HepG2 (cell line): ENCODE results near the gene NEDD4L. TPM values are rescaled to one million over a fixed set of nuclear protein-coding genes. Genes with fewer than 3 reads are reported as not detected.

Source experiments
- ATAC-seq: fragments of 200-7000 bp; cut with Tn5 transposase; 3 replicates; pipeline ENCODE4 v1.9.1; 2020; ENCODE audit warnings: mild to moderate bottlenecking, moderate library complexity
- BruUV-seq: library from RNA; stranded (reverse); fragments of 400-500 nt; replicated peaks from 2 replicates; lab custom pipeline; 2021; lab: Mats Ljungman, UMichigan
- CTCF ChIA-PET: fragments of 300-600 bp; formaldehyde crosslinking; extraction: SDS; loops from one replicate; lab custom pipeline; 2021; ENCODE audit warnings: low total read pairs, inconsistent platforms, low intra/inter-chr PET ratio; lab: Yijun Ruan, JAX
- POLR2A ChIA-PET: fragments of 350-600 bp; sonication (Branson Sonifier 250); formaldehyde crosslinking; loops from one replicate; lab custom pipeline; 2020; ENCODE audit warnings: antibody characterized with exemption, inconsistent platforms; lab: Yijun Ruan, JAX
- DNase-seq: peaks from one replicate; pipeline ENCODE4 v3.0.0-alpha.2; 2015; ENCODE audit warnings: low spot score
- FAIRE-seq: peaks from 3 replicates; lab custom pipeline; 2011; peaks lifted over from hg19 to GRCh38; lab: Jason Lieb, UNC
- H2AFZ ChIP-seq: one replicate; pipeline ENCODE4 v1.6.1; 2011; ENCODE audit warnings: low read length, inconsistent platforms
- H3K27ac ChIP-seq: fragments of 300-600 bp; 3 replicates; pipeline ENCODE4 v1.8.0; 2011; ENCODE audit warnings: mixed run types, mild to moderate bottlenecking, mixed read lengths, low read length, inconsistent platforms; ENCODE audit not compliant: insufficient read depth; ENCODE audit errors: extremely low read length
- H3K27me3 ChIP-seq, 2 experiments: fragments of 200-600 bp in 1 of 2; 2 replicates in 1 of 2; 3 replicates in 1 of 2; pipeline versions ENCODE4 v1.6.0 to v1.8.0; 2011; ENCODE audit warnings: low read length in 2 of 2, mild to moderate bottlenecking in 2 of 2, moderate library complexity in 2 of 2, inconsistent platforms in 1 of 2; ENCODE audit not compliant: insufficient read depth in 2 of 2, control insufficient read depth in 1 of 2
- H3K36me3 ChIP-seq, 2 experiments: fragments of 200-600 bp in 1 of 2; replicated peaks in 1 of 2; 2 replicates in 1 of 2; 3 replicates in 1 of 2; pipeline versions ENCODE4 v1.5.1 to v1.8.0; 2011; ENCODE audit warnings: low read length in 2 of 2, inconsistent platforms in 1 of 2; ENCODE audit not compliant: insufficient read depth in 2 of 2, control insufficient read depth in 1 of 2
- H3K4me1 ChIP-seq: 2 replicates; pipeline ENCODE4 v1.5.1; 2012; ENCODE audit warnings: low read length, inconsistent platforms; ENCODE audit not compliant: insufficient read depth
- H3K4me2 ChIP-seq: 2 replicates; pipeline ENCODE4 v1.6.0; 2011; ENCODE audit warnings: low read depth, low read length, inconsistent platforms
- H3K4me3 ChIP-seq, 3 experiments: fragments of 200-600 bp in 1 of 3; sonication (generic), shearing (Covaris generic) in 1 of 3; replicated peaks in 1 of 3; 2 replicates each; pipeline ENCODE4 v1.5.1; 2011 to 2016; ENCODE audit warnings: low read length in 3 of 3, inconsistent platforms in 2 of 3, low read depth in 2 of 3, mild to moderate bottlenecking in 2 of 3, control low read depth in 1 of 3, mixed read lengths in 1 of 3; ENCODE audit not compliant: insufficient read depth in 1 of 3
- H3K79me2 ChIP-seq: one replicate; pipeline ENCODE4 v1.6.1; 2011; ENCODE audit warnings: low read length, inconsistent platforms; ENCODE audit not compliant: insufficient read depth
- H3K9ac ChIP-seq: 2 replicates; pipeline ENCODE4 v1.6.0; 2011; ENCODE audit warnings: mild to moderate bottlenecking, low read depth, low read length, inconsistent platforms; ENCODE audit not compliant: insufficient read depth
- H3K9me3 ChIP-seq: 2 replicates; pipeline ENCODE4 v1.5.1; 2012; ENCODE audit warnings: mild to moderate bottlenecking, low read length
- H4K20me1 ChIP-seq: 2 replicates; pipeline ENCODE4 v1.6.0; 2011; ENCODE audit warnings: inconsistent platforms, mild to moderate bottlenecking, low read length, moderate library complexity; ENCODE audit not compliant: insufficient read depth
- ARID3A ChIP-seq: IDR thresholded peaks from 2 replicates; pipeline ENCODE4 v1.6.1; 2012; ENCODE audit warnings: low read depth, low read length, improper control_type of control experiment
- ASH2L ChIP-seq: fragments of 300-600, 200-600 bp; sonication (generic); IDR thresholded peaks from 2 replicates; pipeline ENCODE4 v1.7.0; 2017; ENCODE audit warnings: low read depth, mild to moderate bottlenecking, moderate library complexity, mixed read lengths, low read length; ENCODE audit not compliant: insufficient read length
- ATF3 ChIP-seq: sonication (generic); formaldehyde crosslinking; IDR thresholded peaks from 2 replicates; pipeline ENCODE4 v1.4.0; 2020; ENCODE audit warnings: missing genetic modification reagents
- HDAC2 ChIP-seq: sonication (generic); formaldehyde crosslinking; IDR thresholded peaks from 2 replicates; pipeline ENCODE4 v1.4.0; 2020; ENCODE audit warnings: missing genetic modification reagents
- HMG20B ChIP-seq: conservative IDR thresholded peaks from 2 replicates; pipeline ENCODE4 v1.6.1; 2016; ENCODE audit warnings: missing genetic modification reagents, missing compliant biosample characterization
- ISL2 ChIP-seq: sonication (generic); formaldehyde crosslinking; IDR thresholded peaks from 2 replicates; pipeline ENCODE4 v1.5.0; 2020; ENCODE audit warnings: missing genetic modification reagents
- KDM6A ChIP-seq: IDR thresholded peaks from 2 replicates; pipeline ENCODE4 v1.6.1; 2016; ENCODE audit warnings: low read depth
- RARA ChIP-seq: IDR thresholded peaks from 2 replicates; pipeline ENCODE4 v1.6.1; 2016; ENCODE audit warnings: missing genetic modification reagents, missing compliant biosample characterization
- SALL1 ChIP-seq: sonication (generic); formaldehyde crosslinking; IDR thresholded peaks from 2 replicates; pipeline ENCODE4 v1.8.0; 2022; ENCODE audit warnings: mild to moderate bottlenecking, missing genetic modification reagents
- SIX1 ChIP-seq: sonication (generic); formaldehyde crosslinking; IDR thresholded peaks from 2 replicates; pipeline ENCODE4 v1.4.0; 2020; ENCODE audit warnings: missing genetic modification reagents, borderline replicate concordance
- ZNF24 ChIP-seq: fragments of 450-650 bp; IDR thresholded peaks from 2 replicates; pipeline ENCODE4 v1.6.1; 2017; ENCODE audit warnings: antibody characterized with exemption, mild to moderate bottlenecking
- ZNF552 ChIP-seq: sonication (generic); formaldehyde crosslinking; IDR thresholded peaks from 2 replicates; pipeline ENCODE4 v1.9.0; 2022; ENCODE audit warnings: missing genetic modification reagents, mild to moderate bottlenecking, borderline replicate concordance
- ZNF644 ChIP-seq: IDR thresholded peaks from 2 replicates; pipeline ENCODE4 v1.6.1; 2016; ENCODE audit warnings: low read depth
- ZNF687 ChIP-seq: sonication (generic); formaldehyde crosslinking; IDR thresholded peaks from 2 replicates; pipeline ENCODE4 v1.5.1; 2020; ENCODE audit warnings: mild to moderate bottlenecking, missing genetic modification reagents, moderate library complexity
- WGBS: methylation state at CpG from one replicate; pipeline ENCODE4 v1.1.6; 2017; ENCODE audit warnings: low lambda C conversion rate; 5-methylcytosine and 5-hydroxymethylcytosine counted together
- in situ Hi-C: cut with HindIII; loops from 2 replicates; pipeline ENCODE4 v1.10.0; 2017; ENCODE audit warnings: low pct_unique_long_range_greater_than_20kb; ENCODE audit not compliant: extremely low pct_ligation_motif_present
- intact Hi-C: fragments of 100-400 bp; cut with micrococcal nuclease; formaldehyde crosslinking; loops from one replicate; pipeline ENCODE4 v1.10.0; 2022; ENCODE audit not compliant: unreplicated experiment
- polyA plus RNA-seq, 8 experiments: library from polyadenylated mRNA; depleted of rRNA in 3 of 8; stranded (reverse) in 7 of 8; unstranded in 1 of 8; fragments of >200 nt; fragmentation: Illumina TruSeq in 4 of 8; extraction: Trizol in 4 of 8; gene quantifications; 2 replicates each; pipeline versions ENCODE4 v1.2.1 to v1.2.3, GENCODE V29; 2011 to 2016; ENCODE audit warnings: low read depth in 4 of 8, missing spikeins in 1 of 8, mixed read lengths in 1 of 8; ENCODE audit not compliant: insufficient read depth in 1 of 8
- total RNA-seq, 5 experiments: library from RNA; depleted of rRNA; stranded (reverse); fragments of >200 nt; fragmentation: Illumina TruSeq; extraction: Trizol; gene quantifications; 2 replicates each; pipeline ENCODE4 v1.2.3, GENCODE V29; 2016; ENCODE audit warnings: low read depth in 1 of 5

NEDD4L gene
- total and polyA plus RNA-seq, 2 of the 13 experiments (the other 11 are each of a cell fraction or from before 2014, with no cell fraction given) = 168 to 390 TPM

GRCh38 chr18:58128381-58129374 is 84.7 kb downstream of the NEDD4L start (continued):
- 0 out of 2 replicates have a peak, but pooled peaks have one; percentile 27 for TF ChIP-seq ARID3A

- POLR2A ChIA-PET = no interaction called here
- TF ChIP-seq SALL1 (CRISPR knock-in tag) (peak; percentile 49; the same call in 1 of the 2 replicates), ZNF644 (peak; percentile 41; the same call in 1 of the 2 replicates), HDAC2 (CRISPR knock-in tag) (peak; percentile 48; the same call in 1 of the 2 replicates), RARA (peak; percentile 78), ZNF687 (CRISPR knock-in tag) (no peak), HMG20B (CRISPR knock-in tag) (no peak), ASH2L (peak; percentile 26), ISL2 (CRISPR knock-in tag) (peak; percentile 35; the same call in 1 of the 2 replicates), ZNF24 (peak; percentile 88), KDM6A (CRISPR knock-in tag) (0 out of 2 replicates have a peak, but pooled peaks have one; percentile 31), ATF3 (CRISPR knock-in tag) (no peak), ZNF552 (CRISPR knock-in tag) (0 out of 2 replicates have a peak, but pooled peaks have one; percentile 41), SIX1 (CRISPR knock-in tag) (0 out of 2 replicates have a peak, but pooled peaks have one; percentile 23)
These were observed 88.7 kb downstream of the NEDD4L start for GRCh38 chr18:58132595-58133261.

More at GRCh38 chr18:58132595-58133261, 88.7 kb downstream of the NEDD4L start:
- CTCF ChIA-PET = no interaction called here
- no peaks in the 10 kb centered on the region for H3K27me3 ChIP-seq
- peak overlapping the region; percentile 37 for H3K4me2 ChIP-seq
- DNase-seq = peak; percentile 55
- ATAC-seq = peak; percentile 67
- H2AFZ ChIP-seq = no peak overlapping the region
- 9% methylated on average over 8 of the region's 8 CpGs for WGBS
- peaks cover 84% of the 10 kb centered on the region for H3K4me1 ChIP-seq
- no TSS peak for BruUV-seq
- in situ Hi-C loops (no loop called here), intact Hi-C loops (no loop called here)
- peaks cover 50% of the 10 kb centered on the region for H3K79me2 ChIP-seq
- no peaks in the 10 kb centered on the region; a peak in 1 of 5 replicates for H3K36me3 ChIP-seq
- H4K20me1 ChIP-seq = peaks cover 4% of the 10 kb centered on the region; the same call in 1 of the 2 replicates
- H3K9me3 ChIP-seq = no peaks in the 10 kb centered on the region
- H3K27ac ChIP-seq = peak overlapping the region; percentile 51
- no peak overlapping the region for H3K9ac ChIP-seq
- no peak for FAIRE-seq
- H3K4me3 ChIP-seq = peak overlapping the region in 1 of 3 experiments; percentile 1; a peak in 1 of 6 replicates
